Stomach smooth muscle (tissue), 2 donors: Measurements from ENCODE around the gene CFHR4.
"Not testable (repeated sequence)": the region's sequence is repeated elsewhere in the genome, so short reads cannot be mapped to it uniquely, and the experiment has no call there.

Source experiments
- H3K27ac ChIP-seq: one replicate; pipeline ENCODE4 v1.7.0; 2013; ENCODE audit warnings: mild to moderate bottlenecking, low read length, inconsistent platforms
- H3K27me3 ChIP-seq, 2 donors: one replicate each; pipeline ENCODE4 v1.7.0; 2013; ENCODE audit warnings: low read length in 2 of 2; ENCODE audit not compliant: insufficient read depth in 2 of 2, control insufficient read depth in 1 of 2
- H3K36me3 ChIP-seq, 2 donors: one replicate each; pipeline ENCODE4 v1.7.0; 2013; ENCODE audit warnings: low read length in 2 of 2; ENCODE audit not compliant: control insufficient read depth in 2 of 2, insufficient read depth in 2 of 2
- H3K4me1 ChIP-seq: one replicate; pipeline ENCODE4 v1.7.0; 2013; ENCODE audit warnings: low read length; ENCODE audit not compliant: control insufficient read depth, insufficient read depth
- H3K4me3 ChIP-seq, 2 donors: one replicate each; pipeline ENCODE4 v1.7.0; 2013; ENCODE audit warnings: low read length in 2 of 2
- H3K9ac ChIP-seq, 2 donors: one replicate each; pipeline ENCODE4 v1.7.0; 2013; ENCODE audit warnings: low read length in 2 of 2, mild to moderate bottlenecking in 1 of 2
- H3K9me3 ChIP-seq, 2 donors: one replicate each; pipeline ENCODE4 v1.7.0; 2013; ENCODE audit warnings: low read length in 2 of 2; ENCODE audit not compliant: control insufficient read depth in 2 of 2
- donor health status: healthy.
- donor health status: Pancreatic carcinoma.

CFHR4 gene

GRCh38 chr1:196886560-196886959 is 1.3 kb upstream of the CFHR4 start:
- not testable (repeated sequence) for H3K9me3 ChIP-seq, H3K36me3 ChIP-seq, H3K27me3 ChIP-seq, H3K9ac ChIP-seq, H3K27ac ChIP-seq, H3K4me3 ChIP-seq, H3K4me1 ChIP-seq

GRCh38 chr1:196890668-196891067 is 2.8 kb downstream of the CFHR4 start:
- no peak overlapping the region for H3K4me3 ChIP-seq
- H3K4me1 ChIP-seq = no peaks in the 10 kb centered on the region
- H3K9me3 ChIP-seq = no peaks in the 10 kb centered on the region
- H3K9ac ChIP-seq = no peak overlapping the region
- no peak overlapping the region for H3K27ac ChIP-seq
- H3K36me3 ChIP-seq = no peaks in the 10 kb centered on the region
- no peaks in the 10 kb centered on the region for H3K27me3 ChIP-seq

- H3K4me3 ChIP-seq = no peak overlapping the region
- no peak overlapping the region for H3K27ac ChIP-seq
- no peaks in the 10 kb centered on the region for H3K4me1 ChIP-seq
- H3K9ac ChIP-seq = no peak overlapping the region
- H3K9me3 ChIP-seq = no peaks in the 10 kb centered on the region
- H3K36me3 ChIP-seq = no peaks in the 10 kb centered on the region
- no peaks in the 10 kb centered on the region for H3K27me3 ChIP-seq
Measured at GRCh38 chr1:196891251-196891650, 3.4 kb downstream of the CFHR4 start.

- H3K9ac ChIP-seq = no peak overlapping the region
- H3K4me1 ChIP-seq = no peaks in the 10 kb centered on the region
- no peaks in the 10 kb centered on the region for H3K9me3 ChIP-seq
- H3K27ac ChIP-seq = no peak overlapping the region
- no peak overlapping the region for H3K4me3 ChIP-seq
- no peaks in the 10 kb centered on the region for H3K36me3 ChIP-seq
- peaks cover 2 to 8% of the 10 kb centered on the region in 2 donors for H3K27me3 ChIP-seq
Measured at GRCh38 chr1:196896355-196896754, 8.5 kb downstream of the CFHR4 start.

- Histone ChIP-seq H3K27me3 (peaks cover 2 to 8% of the 10 kb centered on the region in 2 donors), H3K9ac (no peak overlapping the region), H3K4me1 (no peaks in the 10 kb centered on the region), H3K9me3 (no peaks in the 10 kb centered on the region), H3K27ac (no peak overlapping the region), H3K4me3 (no peak overlapping the region), H3K36me3 (no peaks in the 10 kb centered on the region)
Measured at GRCh38 chr1:196897158-196897828, 9.4 kb downstream of the CFHR4 start.

GRCh38 chr1:196902344-196902743 is 14.5 kb downstream of the CFHR4 start:
- Histone ChIP-seq H3K27ac (no peak overlapping the region), H3K27me3 (peaks cover 2 to 4% of the 10 kb centered on the region in 2 donors), H3K9ac (no peak overlapping the region), H3K9me3 (no peaks in the 10 kb centered on the region), H3K36me3 (no peaks in the 10 kb centered on the region), H3K4me3 (no peak overlapping the region), H3K4me1 (no peaks in the 10 kb centered on the region)

- H3K4me1 ChIP-seq = no peaks in the 10 kb centered on the region
- no peaks in the 10 kb centered on the region for H3K27me3 ChIP-seq
- H3K36me3 ChIP-seq = no peaks in the 10 kb centered on the region
- no peaks in the 10 kb centered on the region for H3K9me3 ChIP-seq
- no peak overlapping the region for H3K4me3 ChIP-seq
- H3K27ac ChIP-seq = no peak overlapping the region
- no peak overlapping the region for H3K9ac ChIP-seq
Measured at GRCh38 chr1:196910215-196910614, 22.4 kb downstream of the CFHR4 start.

GRCh38 chr1:196912283-196912682 is 24.4 kb downstream of the CFHR4 start:
- H3K36me3 ChIP-seq, H3K9ac ChIP-seq, H3K4me3 ChIP-seq, H3K27me3 ChIP-seq, H3K27ac ChIP-seq, H3K9me3 ChIP-seq, H3K4me1 ChIP-seq: not testable (repeated sequence)

- not testable (repeated sequence) for H3K36me3 ChIP-seq, H3K4me1 ChIP-seq
Measured at GRCh38 chr1:196926839-196927238, 39.0 kb downstream of the CFHR4 start.

GRCh38 chr1:196932853-196933252 is 45.0 kb downstream of the CFHR4 start:
- H3K4me1 ChIP-seq = not testable (repeated sequence)

More at GRCh38 chr1:196926839-196927238, 39.0 kb downstream of the CFHR4 start:
- not testable (repeated sequence) for H3K9ac ChIP-seq, H3K9me3 ChIP-seq, H3K4me3 ChIP-seq, H3K27me3 ChIP-seq, H3K27ac ChIP-seq

GRCh38 chr1:196933531-196934189 is 45.8 kb downstream of the CFHR4 start:
- H3K36me3 ChIP-seq = no peaks in the 10 kb centered on the region
- H3K4me1 ChIP-seq = no peaks in the 10 kb centered on the region
- no peak overlapping the region for H3K9ac ChIP-seq
- H3K9me3 ChIP-seq = no peaks in the 10 kb centered on the region
- H3K4me3 ChIP-seq = no peak overlapping the region
- H3K27me3 ChIP-seq = no peaks in the 10 kb centered on the region
- no peak overlapping the region for H3K27ac ChIP-seq

More at GRCh38 chr1:196932853-196933252, 45.0 kb downstream of the CFHR4 start:
- H3K36me3 ChIP-seq, H3K9ac ChIP-seq, H3K9me3 ChIP-seq, H3K27ac ChIP-seq, H3K27me3 ChIP-seq, H3K4me3 ChIP-seq: not testable (repeated sequence)
